ENCODE data around the gene BCL2L1. TPM values are rescaled to one million over a fixed set of nuclear protein-coding genes. Genes with fewer than 3 reads are reported as not detected.
A peak's percentile ranks its signal among the peaks of the same experiment; 100 is the strongest.

BCL2L1 gene
- total RNA-seq, 1 donor from 2014 or later, result 66.6 TPM

- no peak for DNase-seq (ENCODE audit: low spot score in 2 of 2, unreplicated experiment in 2 of 2)
- Mint-ChIP-seq H3K4me1 (peaks cover 20% of the 10 kb centered on the region), H3K36me3 (peaks cover 32% of the 10 kb centered on the region), H3K9me3 (no peaks in the 10 kb centered on the region), H3K27me3 (ENCODE audit: low read depth) (no peaks in the 10 kb centered on the region), H3K4me3 (no peak overlapping the region), H3K27ac (no peak overlapping the region)
- TF ChIP-seq, protein P1, sequence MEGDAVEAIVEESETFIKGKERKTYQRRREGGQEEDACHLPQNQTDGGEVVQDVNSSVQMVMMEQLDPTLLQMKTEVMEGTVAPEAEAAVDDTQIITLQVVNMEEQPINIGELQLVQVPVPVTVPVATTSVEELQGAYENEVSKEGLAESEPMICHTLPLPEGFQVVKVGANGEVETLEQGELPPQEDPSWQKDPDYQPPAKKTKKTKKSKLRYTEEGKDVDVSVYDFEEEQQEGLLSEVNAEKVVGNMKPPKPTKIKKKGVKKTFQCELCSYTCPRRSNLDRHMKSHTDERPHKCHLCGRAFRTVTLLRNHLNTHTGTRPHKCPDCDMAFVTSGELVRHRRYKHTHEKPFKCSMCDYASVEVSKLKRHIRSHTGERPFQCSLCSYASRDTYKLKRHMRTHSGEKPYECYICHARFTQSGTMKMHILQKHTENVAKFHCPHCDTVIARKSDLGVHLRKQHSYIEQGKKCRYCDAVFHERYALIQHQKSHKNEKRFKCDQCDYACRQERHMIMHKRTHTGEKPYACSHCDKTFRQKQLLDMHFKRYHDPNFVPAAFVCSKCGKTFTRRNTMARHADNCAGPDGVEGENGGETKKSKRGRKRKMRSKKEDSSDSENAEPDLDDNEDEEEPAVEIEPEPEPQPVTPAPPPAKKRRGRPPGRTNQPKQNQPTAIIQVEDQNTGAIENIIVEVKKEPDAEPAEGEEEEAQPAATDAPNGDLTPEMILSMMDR (IDR thresholded peaks at IDR 0.05; ENCODE audit: unreplicated experiment), result no peak
Observed at GRCh38 chr20:31690124-31690666, 32.5 kb downstream of the BCL2L1 start.

DNA sequence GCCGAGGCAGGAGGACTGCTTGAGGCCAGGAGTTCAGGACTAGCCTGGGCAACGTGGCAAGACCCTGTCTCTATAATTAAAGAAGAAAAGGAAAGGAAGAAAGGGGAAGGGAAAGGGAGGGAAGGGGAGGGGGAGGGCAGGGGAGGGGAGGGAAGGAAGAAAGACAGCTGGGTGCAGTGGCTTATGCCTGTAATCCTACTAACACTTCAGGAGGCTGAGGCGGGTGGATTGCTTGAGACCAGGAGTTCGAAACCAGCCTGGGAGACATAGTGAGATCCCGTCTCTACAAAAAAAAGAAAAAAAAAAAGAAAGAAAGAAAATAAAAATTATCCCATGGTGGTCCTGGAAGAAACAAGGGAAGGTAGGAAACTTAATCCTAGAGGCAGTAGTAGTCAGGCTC lies 33.5 kb downstream of the BCL2L1 start:
- peaks cover 10% of the 10 kb centered on the region for H3K4me1 Mint-ChIP-seq
- H3K4me3 Mint-ChIP-seq, result no peak overlapping the region
- DNase-seq (ENCODE audit: low spot score in 2 of 2, unreplicated experiment in 2 of 2), result no peak
- H3K9me3 Mint-ChIP-seq, result no peaks in the 10 kb centered on the region
- no peaks in the 10 kb centered on the region for H3K27me3 Mint-ChIP-seq (ENCODE audit: low read depth)
- H3K27ac Mint-ChIP-seq, result peak overlapping the region; percentile 50
- peaks cover 33% of the 10 kb centered on the region for H3K36me3 Mint-ChIP-seq
- TF ChIP-seq, protein P1 (IDR thresholded peaks at IDR 0.05; ENCODE audit: unreplicated experiment), result no peak

- Mint-ChIP-seq H3K27ac (no peak overlapping the region), H3K36me3 (peaks cover 38% of the 10 kb centered on the region), H3K4me1 (peaks cover 7% of the 10 kb centered on the region), H3K27me3 (ENCODE audit: low read depth) (no peaks in the 10 kb centered on the region), H3K9me3 (no peaks in the 10 kb centered on the region), H3K4me3 (no peak overlapping the region)
- no peak for DNase-seq (ENCODE audit: low spot score in 2 of 2, unreplicated experiment in 2 of 2)
- TF ChIP-seq, protein P1 (IDR thresholded peaks at IDR 0.05; ENCODE audit: unreplicated experiment), result no peak
Observed at GRCh38 chr20:31687777-31688176, 34.9 kb downstream of the BCL2L1 start.

DNA sequence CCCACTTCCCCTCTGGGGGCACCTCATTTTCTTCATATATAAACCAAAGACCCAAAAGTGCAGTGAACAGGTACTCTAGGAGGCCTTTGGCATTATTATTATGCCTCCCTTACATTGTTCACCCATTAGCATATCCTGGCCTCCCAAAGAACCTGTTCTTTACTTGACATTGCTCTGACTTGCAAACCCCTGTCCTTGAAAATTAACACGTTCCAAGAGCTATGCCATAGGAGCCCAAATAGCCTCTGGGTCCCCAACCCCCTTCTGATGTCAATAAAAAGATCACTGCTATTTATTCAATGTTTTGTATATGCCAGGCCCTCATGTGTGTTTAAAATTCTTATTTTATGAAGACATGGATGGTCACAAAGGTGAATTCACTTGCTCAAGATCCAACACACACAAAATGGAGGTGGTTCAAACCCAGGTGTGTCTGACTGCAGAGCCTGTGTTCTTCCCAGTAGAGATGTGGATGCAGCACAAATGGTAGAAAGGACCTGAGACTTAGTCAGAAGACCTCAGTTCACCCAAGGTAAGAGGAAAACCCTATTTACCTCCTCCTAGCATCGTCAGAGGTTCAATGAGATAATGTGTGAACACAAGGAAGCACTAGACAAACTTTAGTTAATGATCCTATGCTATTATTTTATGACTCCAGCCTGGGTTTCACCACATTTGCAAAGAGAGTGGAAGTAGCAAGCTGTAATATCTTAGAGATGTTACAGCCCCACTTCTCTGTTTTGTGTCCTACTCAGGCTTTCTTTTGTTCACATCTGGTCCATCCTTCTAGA lies 36.6 kb downstream of the BCL2L1 start:
- TF ChIP-seq, protein P1 (IDR thresholded peaks at IDR 0.05; ENCODE audit: unreplicated experiment), result no peak
- peaks cover 34% of the 10 kb centered on the region for H3K36me3 Mint-ChIP-seq
- H3K4me3 Mint-ChIP-seq, result no peak overlapping the region
- no peak overlapping the region for H3K27ac Mint-ChIP-seq
- DNase-seq (ENCODE audit: low spot score in 2 of 2, unreplicated experiment in 2 of 2), result no peak
- no peaks in the 10 kb centered on the region for H3K9me3 Mint-ChIP-seq
- no peaks in the 10 kb centered on the region for H3K4me1 Mint-ChIP-seq
- no peaks in the 10 kb centered on the region for H3K27me3 Mint-ChIP-seq (ENCODE audit: low read depth)

DNA sequence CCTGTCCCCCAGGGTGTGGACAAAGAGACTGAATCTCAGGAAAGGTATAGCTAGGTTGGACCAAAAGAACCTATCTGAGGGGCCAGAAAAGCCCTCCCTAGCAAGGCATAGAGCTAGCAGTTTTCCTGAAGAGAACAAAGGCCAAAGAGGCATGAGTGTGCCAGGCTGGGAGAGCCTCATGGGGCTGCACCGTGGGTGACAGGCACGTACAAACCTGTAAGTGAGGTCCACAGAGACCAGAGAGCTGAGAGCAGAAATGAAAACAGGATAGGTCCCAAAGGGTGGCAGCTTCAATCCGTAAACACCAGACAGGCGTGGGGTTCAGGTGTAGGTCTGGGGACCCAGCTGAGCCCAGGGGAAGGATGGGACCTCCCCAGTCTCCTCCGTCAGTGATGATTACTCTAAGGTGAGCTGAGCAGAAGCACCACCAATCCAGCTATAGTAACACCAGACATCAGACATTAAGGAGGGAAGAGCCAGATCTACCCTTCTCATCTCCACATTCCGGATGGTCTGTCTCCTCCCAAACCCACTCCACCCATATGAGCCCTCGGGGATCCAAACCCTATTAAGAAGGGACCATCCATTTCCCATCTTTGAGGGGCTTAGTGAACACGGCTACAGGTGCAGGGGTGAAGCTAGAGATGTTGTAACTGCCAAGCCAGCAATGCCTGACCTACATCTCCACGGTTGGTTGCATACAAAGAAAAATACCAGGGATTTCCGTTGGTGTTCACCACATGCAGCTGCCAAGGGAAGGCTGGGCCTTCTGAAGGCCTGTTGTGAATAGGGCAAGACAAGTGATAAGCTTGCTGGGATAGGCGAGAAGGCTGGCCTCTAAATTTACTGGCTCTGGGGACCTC lies 38.3 kb downstream of the BCL2L1 start:
- peak overlapping the region; percentile 27 for H3K27ac Mint-ChIP-seq
- no peak for DNase-seq (ENCODE audit: low spot score in 2 of 2, unreplicated experiment in 2 of 2)
- peaks cover 39% of the 10 kb centered on the region for H3K36me3 Mint-ChIP-seq
- no peak overlapping the region for H3K4me3 Mint-ChIP-seq
- no peaks in the 10 kb centered on the region for H3K9me3 Mint-ChIP-seq
- peaks cover 10% of the 10 kb centered on the region for H3K4me1 Mint-ChIP-seq
- TF ChIP-seq, protein P1 (IDR thresholded peaks at IDR 0.05; ENCODE audit: unreplicated experiment), result no peak
- no peaks in the 10 kb centered on the region for H3K27me3 Mint-ChIP-seq (ENCODE audit: low read depth)

All from mesothelial cell of epicardium (in vitro differentiated cells).